Left forelimb (tissue), 1 donor: ENCODE measurements around the gene PLK3.
"Not testable (repeated sequence)": the region's sequence is repeated elsewhere in the genome, so short reads cannot be mapped to it uniquely, and the experiment has no call there.

ENCODE experiments used
- DNase-seq: peaks from one replicate; pipeline ENCODE4 v3.0.0-alpha.2; 2018; ENCODE audit warnings: low spot score

PLK3 gene

GRCh38 chr1:44799770-44800584 is at the start of gene PLK3:
Gene PLK3, plus strand, starts transcription at chr1:44800377. Its CDS starts 87 bp downstream, at chr1:44800464.
- DNase-seq, result peak; percentile 99

GRCh38 chr1:44757420-44757819 is 42.8 kb upstream of the PLK3 start:
- DNase-seq, result no peak

GRCh38 chr1:44759077-44759476 is 41.1 kb upstream of the PLK3 start:
- DNase-seq, result no peak

GRCh38 chr1:44760876-44761275 is 39.3 kb upstream of the PLK3 start:
- DNase-seq, result no peak

GRCh38 chr1:44766421-44766820 is 33.8 kb upstream of the PLK3 start:
- DNase-seq, result not testable (repeated sequence)

GRCh38 chr1:44775078-44775929 is 24.9 kb upstream of the PLK3 start, which contains the start of gene RPS8:
Gene RPS8, plus strand, starts transcription at chr1:44775540. Its CDS starts 57 bp downstream, at chr1:44775597.
- DNase-seq, result peak; percentile 92

GRCh38 chr1:44775930-44776729 is 24.0 kb upstream of the PLK3 start:
- DNase-seq, result no peak

- no peak for DNase-seq
These were observed 23.5 kb upstream of the PLK3 start for GRCh38 chr1:44776730-44777068.

GRCh38 chr1:44777547-44777946 is 22.6 kb upstream of the PLK3 start:
- no peak for DNase-seq

GRCh38 chr1:44777969-44778635 is 22.1 kb upstream of the PLK3 start:
- DNase-seq, result no peak

GRCh38 chr1:44778705-44779576 is 21.2 kb upstream of the PLK3 start:
- DNase-seq, result no peak

GRCh38 chr1:44780583-44781121 is 19.5 kb upstream of the PLK3 start:
- DNase-seq, result no peak

- no peak for DNase-seq
These were observed 16.5 kb upstream of the PLK3 start for GRCh38 chr1:44783697-44784093.

- DNase-seq, result no peak
These were observed 15.8 kb upstream of the PLK3 start for GRCh38 chr1:44784094-44785028.

- no peak for DNase-seq
These were observed 15.2 kb upstream of the PLK3 start for GRCh38 chr1:44785029-44785380.

- DNase-seq, result no peak
These were observed 14.6 kb upstream of the PLK3 start for GRCh38 chr1:44785501-44786137.

- DNase-seq, result peak; percentile 82
These were observed 13.9 kb upstream of the PLK3 start for GRCh38 chr1:44786138-44786840.

GRCh38 chr1:44786841-44787426 is 13.2 kb upstream of the PLK3 start:
- DNase-seq, result no peak
